ENCODE results near the gene ABHD11. TPM values are rescaled to one million over a fixed set of nuclear protein-coding genes. Genes with fewer than 3 reads are reported as not detected.

Gene ABHD11
- total and polyA plus RNA-seq, 2 donors = 10.2 to 22.8 TPM

Other genes starting within 250 kb of the ABHD11 start
- gene BAZ1B, start 216.5 kb downstream of the ABHD11 start, total RNA-seq = 50.1 TPM
- 18.7 TPM for gene BAZ1B, start 216.5 kb downstream of the ABHD11 start, polyA plus RNA-seq
- 13.3 TPM for gene BCL7B, start 181.1 kb downstream of the ABHD11 start, total RNA-seq
- gene BCL7B, start 181.1 kb downstream of the ABHD11 start, polyA plus RNA-seq = 54.9 TPM
- 18.2 TPM for gene TBL2, start 160.2 kb downstream of the ABHD11 start, total RNA-seq
- 16.1 TPM for gene TBL2, start 160.2 kb downstream of the ABHD11 start, polyA plus RNA-seq
- 0.05 TPM for gene MLXIPL, start 114.3 kb downstream of the ABHD11 start, total RNA-seq
- 25.3 TPM for gene MLXIPL, start 114.3 kb downstream of the ABHD11 start, polyA plus RNA-seq
- gene VPS37D, start 71.0 kb downstream of the ABHD11 start, total RNA-seq = 1.2 TPM
- 2.7 TPM for gene VPS37D, start 71.0 kb downstream of the ABHD11 start, polyA plus RNA-seq
- 3.7 TPM for gene DNAJC30, start 55.3 kb downstream of the ABHD11 start, total RNA-seq
- 8.0 TPM for gene DNAJC30, start 55.3 kb downstream of the ABHD11 start, polyA plus RNA-seq
- 43.4 TPM for gene BUD23, start 55.2 kb downstream of the ABHD11 start, total RNA-seq
- gene BUD23, start 55.2 kb downstream of the ABHD11 start, polyA plus RNA-seq = 71.0 TPM
- gene STX1A, start 19.1 kb downstream of the ABHD11 start, total RNA-seq = 2.2 TPM
- gene STX1A, start 19.1 kb downstream of the ABHD11 start, polyA plus RNA-seq = 5.4 TPM
- gene CLDN3, start 31.5 kb upstream of the ABHD11 start, total RNA-seq = 6.0 TPM
- 20.9 TPM for gene CLDN3, start 31.5 kb upstream of the ABHD11 start, polyA plus RNA-seq
- 13.4 TPM for gene CLDN4, start 92.2 kb upstream of the ABHD11 start, total RNA-seq
- 38.4 TPM for gene CLDN4, start 92.2 kb upstream of the ABHD11 start, polyA plus RNA-seq
- 2.2 TPM for gene METTL27, start 103.7 kb upstream of the ABHD11 start, total RNA-seq
- gene METTL27, start 103.7 kb upstream of the ABHD11 start, polyA plus RNA-seq = 1.3 TPM
- 0.09 TPM for gene TMEM270, start 122.4 kb upstream of the ABHD11 start, total RNA-seq
- gene TMEM270, start 122.4 kb upstream of the ABHD11 start, polyA plus RNA-seq = 0.46 TPM

All from thymus (tissue), 2 donors.